Karpas-422 (cell line): ENCODE results near the gene SLC38A8. TPM values are rescaled to one million over a fixed set of nuclear protein-coding genes. Genes with fewer than 3 reads are reported as not detected.

Source experiments
- DNase-seq: peaks from one replicate; pipeline ENCODE4 v3.0.0-alpha.2; 2015
- H2AFZ ChIP-seq: fragments of 200-600 bp; sonication (generic); 2 replicates; pipeline ENCODE4 v1.6.1; 2014; ENCODE audit warnings: antibody characterized with exemption, low read length, mixed read lengths
- H3K27ac ChIP-seq: fragments of 200-600 bp; sonication (generic); 2 replicates; pipeline ENCODE4 v1.5.1; 2014; ENCODE audit warnings: mild to moderate bottlenecking, low read length, moderate library complexity
- H3K27me3 ChIP-seq: fragments of 200-600 bp; sonication (generic); 2 replicates; pipeline ENCODE4 v1.6.1; 2014; ENCODE audit warnings: low read length, mixed read lengths
- H3K36me3 ChIP-seq: fragments of 200-600 bp; sonication (generic); 2 replicates; pipeline ENCODE4 v1.6.1; 2014; ENCODE audit warnings: low read length, mixed read lengths; ENCODE audit not compliant: insufficient read depth
- H3K4me1 ChIP-seq: fragments of 200-600 bp; sonication (generic); 2 replicates; pipeline ENCODE4 v1.6.1; 2014; ENCODE audit warnings: mild to moderate bottlenecking, low read length, mixed read lengths
- H3K4me2 ChIP-seq: fragments of 200-600 bp; sonication (generic); 2 replicates; pipeline ENCODE4 v1.6.1; 2014; ENCODE audit warnings: low read length, low read depth, mild to moderate bottlenecking; ENCODE audit not compliant: poor library complexity, severe bottlenecking
- H3K4me3 ChIP-seq: fragments of 200-600 bp; sonication (generic); 2 replicates; pipeline ENCODE4 v1.5.1; 2014; ENCODE audit warnings: mild to moderate bottlenecking, antibody characterized with exemption, low read length, mixed read lengths
- H3K79me2 ChIP-seq: fragments of 200-600 bp; sonication (generic); 2 replicates; pipeline ENCODE4 v1.6.1; 2014; ENCODE audit warnings: mild to moderate bottlenecking, low read length, mixed read lengths
- H3K9ac ChIP-seq: fragments of 200-600 bp; sonication (generic); 2 replicates; pipeline ENCODE4 v1.6.0; 2014; ENCODE audit warnings: low read length
- H3K9me2 ChIP-seq: fragments of 200-600 bp; sonication (generic), shearing (Covaris generic); replicated peaks from 2 replicates; pipeline ENCODE4 v1.6.0; 2014; ENCODE audit warnings: mild to moderate bottlenecking, low read length, moderate library complexity; ENCODE audit not compliant: insufficient read depth
- H3K9me3 ChIP-seq: fragments of 300-700, 200-600 bp; sonication (generic); 2 replicates; pipeline ENCODE4 v1.6.1; 2014; ENCODE audit warnings: low read length, mixed read lengths
- H4K20me1 ChIP-seq: fragments of 200-600 bp; sonication (generic); 2 replicates; pipeline ENCODE4 v1.6.1; 2014; ENCODE audit warnings: mild to moderate bottlenecking, antibody characterized with exemption, low read length, low read depth; ENCODE audit not compliant: insufficient read depth
- total RNA-seq: library from RNA; depleted of rRNA; stranded (reverse); fragments of >200 nt; shearing (Covaris generic); gene quantifications from 2 replicates; pipeline ENCODE4 v1.2.3, GENCODE V29; 2014; ENCODE audit warnings: low replicate concordance

The SLC38A8 gene
- total RNA-seq, 1 experiment from 2014 or later: not detected

DNA sequence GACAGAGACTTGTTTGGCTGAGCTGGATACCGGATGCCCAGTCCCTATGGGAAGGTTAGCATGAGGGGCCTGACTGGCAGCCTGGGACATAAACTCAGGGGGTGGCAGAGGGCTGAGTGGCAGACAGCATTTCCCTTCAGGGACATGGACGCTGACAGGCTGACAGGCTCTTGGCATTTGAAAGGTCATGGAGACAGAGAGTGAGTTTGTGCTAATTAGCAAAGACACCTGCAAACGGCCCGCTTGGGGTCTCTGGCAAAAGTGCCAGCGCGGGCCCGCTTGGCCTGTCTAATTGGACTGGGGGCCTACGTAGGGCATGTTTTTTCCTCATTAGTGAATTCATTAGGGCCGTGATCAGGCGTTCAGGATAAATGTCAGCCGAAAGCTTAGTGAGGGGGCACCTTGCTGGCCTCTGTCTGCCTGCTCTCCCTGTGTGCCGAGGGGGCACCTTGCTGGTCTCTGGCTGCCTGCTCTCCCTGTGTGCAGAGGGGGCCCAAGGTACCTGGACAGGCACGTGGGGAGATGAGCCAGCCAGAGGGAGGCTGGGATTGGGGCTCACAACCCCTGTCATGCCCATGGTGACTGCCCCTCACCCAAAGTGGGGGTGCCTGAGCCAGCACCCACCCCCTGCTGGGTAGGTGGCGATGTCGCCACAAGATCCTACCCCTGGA, 66.9 kb downstream of the SLC38A8 start:
- no peaks in the 10 kb centered on the region for H4K20me1 ChIP-seq
- no peaks in the 10 kb centered on the region for H3K9me2 ChIP-seq
- H3K9ac ChIP-seq: no peak overlapping the region
- H3K36me3 ChIP-seq: no peaks in the 10 kb centered on the region
- H3K27me3 ChIP-seq: no peaks in the 10 kb centered on the region
- H3K9me3 ChIP-seq: no peaks in the 10 kb centered on the region
- H3K4me1 ChIP-seq: no peaks in the 10 kb centered on the region
- H3K4me3 ChIP-seq: no peak overlapping the region
- no peak overlapping the region for H3K4me2 ChIP-seq
- DNase-seq: no peak
- no peaks in the 10 kb centered on the region for H3K79me2 ChIP-seq
- H3K27ac ChIP-seq: no peak overlapping the region
- H2AFZ ChIP-seq: no peak overlapping the region

DNA sequence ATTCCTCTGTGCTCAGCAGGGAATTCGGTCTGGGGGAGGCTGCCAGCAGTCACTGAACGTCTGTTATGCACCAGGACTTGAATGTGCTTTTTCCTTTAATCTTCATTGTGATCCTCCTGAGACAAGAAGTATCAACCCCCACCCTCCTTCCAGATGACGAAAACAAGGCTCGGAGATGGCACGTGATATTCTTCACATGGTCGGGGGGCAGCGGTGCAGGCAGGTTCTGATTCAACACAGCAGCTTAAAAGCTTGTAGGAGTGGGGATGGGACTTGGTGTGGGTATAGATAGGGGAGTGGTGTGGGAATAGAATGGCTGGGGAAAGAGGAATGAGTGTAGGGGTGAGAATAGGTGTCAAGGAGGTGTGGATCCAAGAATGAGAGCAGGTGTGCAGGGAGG, 68.1 kb downstream of the SLC38A8 start:
- Histone ChIP-seq H3K9me3 (no peaks in the 10 kb centered on the region), H3K79me2 (no peaks in the 10 kb centered on the region), H2AFZ (no peak overlapping the region), H3K9me2 (no peaks in the 10 kb centered on the region), H3K4me1 (no peaks in the 10 kb centered on the region), H3K9ac (no peak overlapping the region), H4K20me1 (no peaks in the 10 kb centered on the region), H3K27me3 (no peaks in the 10 kb centered on the region), H3K4me3 (no peak overlapping the region), H3K4me2 (no peak overlapping the region), H3K27ac (no peak overlapping the region), H3K36me3 (no peaks in the 10 kb centered on the region)
- DNase-seq: no peak

DNA sequence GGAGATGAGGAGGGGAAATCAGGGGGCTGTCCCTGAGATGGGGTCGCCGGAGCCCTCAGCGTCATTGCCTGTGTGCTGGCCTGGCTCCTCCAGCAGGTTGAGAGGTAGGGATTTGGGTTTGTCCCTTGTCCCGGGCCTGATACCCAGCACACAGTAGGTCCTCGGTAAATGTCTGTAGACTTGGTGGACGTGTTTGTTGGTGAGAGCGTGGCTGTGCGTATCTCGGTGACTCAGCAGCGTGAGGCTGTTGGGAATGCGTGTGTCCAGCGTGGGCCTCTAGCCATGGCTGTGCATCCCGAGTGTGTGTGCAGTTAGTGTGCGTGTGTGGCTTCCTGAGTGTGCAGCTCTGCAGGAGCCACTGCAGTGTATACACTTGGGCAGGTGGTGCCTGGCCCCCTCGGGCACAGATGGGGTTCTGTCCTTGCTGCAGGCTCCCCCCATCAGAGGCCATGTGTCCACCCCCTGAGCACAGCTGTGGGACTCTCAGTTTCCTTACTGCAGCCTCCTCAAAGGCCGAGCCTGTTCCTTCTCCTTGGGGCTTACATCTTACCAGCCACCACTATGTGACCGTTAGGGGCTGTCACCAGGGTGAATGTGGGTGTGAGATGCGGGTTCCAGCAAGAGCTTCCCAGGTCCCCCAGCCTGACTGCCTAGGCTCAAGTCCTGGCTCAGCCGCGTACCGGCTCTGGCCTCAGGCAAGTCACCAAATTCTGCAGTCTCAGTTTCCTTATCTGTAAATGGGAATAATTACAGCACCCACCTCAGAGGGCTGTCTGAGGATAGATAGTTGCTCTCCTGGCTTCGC, 68.8 kb downstream of the SLC38A8 start:
- no peak overlapping the region for H3K4me3 ChIP-seq
- no peaks in the 10 kb centered on the region for H3K79me2 ChIP-seq
- no peak overlapping the region for H2AFZ ChIP-seq
- no peaks in the 10 kb centered on the region for H3K9me2 ChIP-seq
- H3K4me2 ChIP-seq: no peak overlapping the region
- no peaks in the 10 kb centered on the region for H4K20me1 ChIP-seq
- H3K27ac ChIP-seq: no peak overlapping the region
- no peaks in the 10 kb centered on the region for H3K36me3 ChIP-seq
- H3K9me3 ChIP-seq: no peaks in the 10 kb centered on the region
- DNase-seq: no peak
- no peak overlapping the region for H3K9ac ChIP-seq
- H3K27me3 ChIP-seq: no peaks in the 10 kb centered on the region
- H3K4me1 ChIP-seq: no peaks in the 10 kb centered on the region

DNA sequence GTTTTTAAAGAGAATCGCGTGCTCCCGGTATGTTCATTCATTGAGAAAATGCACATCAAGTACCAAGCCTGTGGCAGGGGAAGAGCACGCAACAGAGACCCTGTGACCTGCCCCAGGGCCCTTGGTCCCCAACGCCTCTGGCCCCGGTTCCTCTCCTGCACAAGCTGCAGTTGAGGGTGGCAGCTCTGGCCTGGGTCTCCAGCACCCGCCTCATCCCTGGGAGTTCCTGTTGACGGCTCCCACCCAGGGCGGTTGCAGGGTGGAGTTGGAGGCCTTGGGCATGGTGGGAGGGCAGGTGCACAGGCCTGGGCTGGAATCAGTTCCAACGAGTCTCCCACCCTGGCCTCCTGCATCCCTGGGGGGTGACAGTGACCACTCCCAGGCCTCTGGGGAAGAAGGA, 69.5 kb downstream of the SLC38A8 start:
- H4K20me1 ChIP-seq: no peaks in the 10 kb centered on the region
- H3K9me3 ChIP-seq: no peaks in the 10 kb centered on the region
- no peaks in the 10 kb centered on the region for H3K36me3 ChIP-seq
- no peak overlapping the region for H3K27ac ChIP-seq
- no peaks in the 10 kb centered on the region for H3K9me2 ChIP-seq
- H3K27me3 ChIP-seq: no peaks in the 10 kb centered on the region
- no peak overlapping the region for H3K9ac ChIP-seq
- DNase-seq: no peak
- H3K4me1 ChIP-seq: no peaks in the 10 kb centered on the region
- H2AFZ ChIP-seq: no peak overlapping the region
- no peak overlapping the region for H3K4me3 ChIP-seq
- H3K79me2 ChIP-seq: no peaks in the 10 kb centered on the region
- H3K4me2 ChIP-seq: no peak overlapping the region

DNA sequence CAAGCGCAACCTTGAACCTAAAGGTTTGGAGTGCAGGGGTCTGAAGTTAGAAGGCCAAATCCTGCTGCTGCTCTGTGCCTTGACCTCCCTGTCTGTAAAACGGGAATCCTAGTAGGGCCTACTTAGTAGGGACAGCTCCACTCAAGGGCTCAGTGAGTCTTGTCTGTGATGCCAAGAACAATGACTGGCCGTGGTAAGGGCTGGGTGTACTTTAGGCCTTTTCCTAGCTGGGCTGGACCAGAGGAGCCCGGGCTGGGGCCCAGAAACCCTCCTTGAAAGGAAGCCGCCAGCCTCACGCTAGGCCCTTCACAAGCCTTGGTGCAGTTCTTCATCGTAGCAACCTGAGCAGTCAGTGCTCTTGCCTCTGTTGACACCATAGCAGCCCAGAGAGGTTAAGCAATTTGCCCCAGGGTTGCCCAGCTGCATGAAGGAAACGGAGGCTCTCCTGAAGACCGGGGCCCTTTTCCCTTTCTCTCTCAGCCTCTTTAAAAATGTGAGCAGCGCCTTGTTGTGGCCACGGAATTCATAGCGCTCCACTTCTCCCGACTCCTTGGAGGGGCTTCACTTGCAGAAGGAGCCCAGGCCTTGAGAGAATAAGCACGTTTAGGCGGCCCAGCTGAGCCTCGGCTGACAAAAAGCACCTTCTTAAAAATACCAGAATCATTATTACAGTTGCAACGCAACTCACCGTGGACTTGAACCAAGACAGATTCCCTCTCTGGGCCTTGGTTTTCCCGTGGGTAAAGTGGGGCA, 70.2 kb downstream of the SLC38A8 start:
- Histone ChIP-seq H2AFZ (no peak overlapping the region), H3K27ac (no peak overlapping the region), H3K4me1 (no peaks in the 10 kb centered on the region), H3K9ac (no peak overlapping the region), H3K79me2 (no peaks in the 10 kb centered on the region), H3K4me3 (no peak overlapping the region), H3K9me3 (no peaks in the 10 kb centered on the region), H4K20me1 (no peaks in the 10 kb centered on the region), H3K36me3 (no peaks in the 10 kb centered on the region), H3K4me2 (no peak overlapping the region), H3K27me3 (no peaks in the 10 kb centered on the region), H3K9me2 (no peaks in the 10 kb centered on the region)
- DNase-seq: no peak

DNA sequence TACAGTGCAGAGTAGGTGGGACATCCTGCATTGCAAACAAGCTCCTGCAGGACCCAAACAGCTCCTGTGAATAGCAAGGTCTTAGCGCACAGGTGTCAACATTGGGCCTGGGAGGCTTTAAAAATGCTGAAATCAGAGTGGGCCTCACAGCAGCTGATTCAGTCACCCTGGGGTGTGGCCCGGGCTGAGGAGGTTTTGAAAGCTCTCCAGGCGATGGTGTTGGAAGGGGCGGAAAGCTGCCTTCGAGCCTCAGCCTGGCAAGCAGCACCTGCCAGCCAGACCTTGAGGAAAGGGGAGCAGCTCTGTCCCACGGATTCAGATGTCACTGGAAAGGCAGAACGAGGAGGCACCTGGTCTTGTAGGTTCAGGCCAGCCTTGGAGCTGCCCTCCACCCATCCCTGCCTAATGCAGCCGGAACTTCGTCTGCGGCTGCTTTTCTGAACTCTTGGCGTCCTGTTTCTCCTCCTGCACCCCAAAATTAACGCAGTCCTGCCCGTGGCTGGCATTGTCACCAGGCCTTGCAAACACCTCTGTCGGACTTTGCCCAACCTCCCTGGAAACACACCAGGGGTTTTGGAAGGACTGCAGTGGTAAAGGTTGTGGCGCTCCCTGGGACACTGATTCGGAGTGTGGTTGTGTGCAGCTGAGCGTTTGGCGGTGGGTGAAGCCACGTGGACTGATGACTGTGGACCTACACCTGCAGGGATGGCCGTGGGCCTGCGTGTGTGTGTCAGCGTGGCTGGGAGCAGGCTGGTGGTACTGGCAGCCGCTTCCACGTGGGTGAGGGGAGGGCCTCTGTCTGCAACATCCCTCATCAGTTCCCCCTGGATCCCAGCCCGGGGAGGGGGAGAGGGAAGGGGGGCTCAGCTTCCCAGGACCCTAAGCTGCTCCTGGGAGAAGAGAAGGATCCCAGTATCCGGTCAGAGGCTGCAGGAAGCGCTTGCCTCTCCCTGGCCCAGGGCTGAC, 71.1 kb downstream of the SLC38A8 start:
- DNase-seq: no peak

DNA sequence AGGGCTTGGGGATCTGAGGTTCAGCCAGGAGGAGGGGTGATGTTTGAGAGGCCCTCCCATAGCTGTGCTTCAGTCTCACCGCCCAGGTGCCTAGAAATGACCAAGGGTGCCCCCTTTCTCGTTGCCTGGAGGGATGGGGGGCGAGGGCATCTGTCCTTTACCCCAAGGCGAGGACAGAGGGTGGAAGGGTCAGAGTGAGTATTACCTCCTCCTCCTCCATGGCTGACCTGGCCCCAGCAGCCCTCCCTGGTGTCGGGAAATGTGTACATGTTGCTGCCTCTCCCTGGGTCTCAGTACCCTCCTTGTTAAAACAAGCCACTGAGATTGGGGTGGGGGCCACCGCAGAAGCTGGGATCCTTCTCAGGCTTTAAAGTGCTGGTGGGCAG, 72.2 kb downstream of the SLC38A8 start:
- Histone ChIP-seq H3K36me3 (no peaks in the 10 kb centered on the region), H3K4me3 (no peak overlapping the region), H3K9me3 (no peaks in the 10 kb centered on the region), H4K20me1 (no peaks in the 10 kb centered on the region), H2AFZ (no peak overlapping the region), H3K9ac (no peak overlapping the region), H3K9me2 (no peaks in the 10 kb centered on the region), H3K4me2 (no peak overlapping the region), H3K79me2 (no peaks in the 10 kb centered on the region), H3K27ac (no peak overlapping the region), H3K4me1 (no peaks in the 10 kb centered on the region), H3K27me3 (no peaks in the 10 kb centered on the region)
- no peak for DNase-seq

More for the DNA sequence above, 71.1 kb downstream of the SLC38A8 start:
- Histone ChIP-seq H3K9me3 (no peaks in the 10 kb centered on the region), H3K36me3 (no peaks in the 10 kb centered on the region), H2AFZ (no peak overlapping the region), H3K9me2 (no peaks in the 10 kb centered on the region), H3K27ac (no peak overlapping the region), H3K9ac (no peak overlapping the region), H3K4me2 (no peak overlapping the region), H4K20me1 (no peaks in the 10 kb centered on the region), H3K4me1 (no peaks in the 10 kb centered on the region), H3K79me2 (no peaks in the 10 kb centered on the region), H3K4me3 (no peak overlapping the region), H3K27me3 (no peaks in the 10 kb centered on the region)
